NT2/D1 (cell line): Measurements from ENCODE around the gene TNS3.

Experiments used
- DNase-seq: peaks from one replicate; pipeline ENCODE4 v3.0.0-alpha.2; 2011; ENCODE audit warnings: low read depth, low spot score
- H3K27me3 ChIP-seq: 2 replicates; pipeline ENCODE4 v1.6.0; 2011; ENCODE audit warnings: mild to moderate bottlenecking; ENCODE audit not compliant: insufficient read length, insufficient read depth
- H3K36me3 ChIP-seq: 2 replicates; pipeline ENCODE4 v1.6.1; 2011; ENCODE audit warnings: mild to moderate bottlenecking, low read length, mixed read lengths; ENCODE audit not compliant: insufficient read depth, insufficient read length
- H3K4me1 ChIP-seq: 2 replicates; pipeline ENCODE4 v1.5.1; 2011; ENCODE audit not compliant: insufficient read depth, insufficient read length
- H3K4me3 ChIP-seq: 2 replicates; pipeline ENCODE4 v1.5.1; 2011; ENCODE audit warnings: low read depth; ENCODE audit not compliant: insufficient read length
- H3K9ac ChIP-seq: 2 replicates; pipeline ENCODE4 v1.6.0; 2011; ENCODE audit warnings: low read depth; ENCODE audit not compliant: insufficient read length
- H3K9me3 ChIP-seq: 2 replicates; pipeline ENCODE4 v1.5.1; 2011; ENCODE audit warnings: mild to moderate bottlenecking, low read length; ENCODE audit not compliant: insufficient read depth
- SUZ12 ChIP-seq: IDR thresholded peaks from 2 replicates; pipeline ENCODE4 v1.6.1; 2011; ENCODE audit not compliant: insufficient read length, insufficient read depth; ENCODE audit errors: extremely low read depth
- YY1 ChIP-seq: IDR thresholded peaks from 2 replicates; pipeline ENCODE4 v1.6.1; 2011; ENCODE audit not compliant: insufficient read length, insufficient read depth
- ZNF274 ChIP-seq: IDR thresholded peaks from 2 replicates; pipeline ENCODE4 v1.6.1; 2011; ENCODE audit warnings: mild to moderate bottlenecking, low read depth, low read length

TNS3 gene

DNA sequence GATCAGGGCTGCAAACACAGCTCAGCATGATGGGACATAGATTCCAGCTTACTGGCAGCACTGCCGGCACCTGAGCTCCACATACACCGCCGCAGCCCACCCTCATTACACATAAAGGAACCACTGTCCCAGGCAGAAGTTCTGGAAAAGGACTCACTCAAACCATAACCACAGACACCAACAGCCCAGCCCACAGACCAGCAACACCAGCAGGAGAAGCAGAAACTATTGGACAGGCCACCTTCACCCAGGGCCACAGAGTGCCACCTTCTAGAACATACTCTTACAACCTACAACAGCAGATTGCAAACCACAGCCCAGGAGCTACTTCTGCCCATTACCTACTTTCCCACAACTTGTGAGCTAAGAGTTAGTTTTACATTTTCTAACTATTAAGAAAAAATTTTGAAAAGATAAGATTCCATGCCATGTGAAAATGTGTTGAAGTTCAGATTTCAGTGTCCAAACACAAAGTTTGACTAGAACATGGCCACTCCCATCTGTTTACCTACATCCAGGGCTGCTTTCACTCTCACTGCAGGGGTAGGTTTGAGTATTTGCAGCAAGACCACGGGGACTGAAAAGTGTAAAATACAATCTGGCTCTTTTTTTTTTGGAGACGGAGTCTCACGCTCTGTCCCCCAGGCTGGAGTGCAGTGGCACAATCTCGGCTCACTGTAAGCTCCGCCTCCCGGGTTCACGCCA is 153.0 kb downstream of the TNS3 start:
- peaks cover 58% of the 10 kb centered on the region for H3K36me3 ChIP-seq
- DNase-seq: no peak
- no peak overlapping the region for H3K4me3 ChIP-seq
- no peaks in the 10 kb centered on the region for H3K4me1 ChIP-seq
- H3K27me3 ChIP-seq: no peaks in the 10 kb centered on the region
- no peak overlapping the region for H3K9ac ChIP-seq
- TF ChIP-seq YY1: no peak
- no peak for TF ChIP-seq SUZ12
- TF ChIP-seq ZNF274: no peak
- H3K9me3 ChIP-seq: no peaks in the 10 kb centered on the region

DNA sequence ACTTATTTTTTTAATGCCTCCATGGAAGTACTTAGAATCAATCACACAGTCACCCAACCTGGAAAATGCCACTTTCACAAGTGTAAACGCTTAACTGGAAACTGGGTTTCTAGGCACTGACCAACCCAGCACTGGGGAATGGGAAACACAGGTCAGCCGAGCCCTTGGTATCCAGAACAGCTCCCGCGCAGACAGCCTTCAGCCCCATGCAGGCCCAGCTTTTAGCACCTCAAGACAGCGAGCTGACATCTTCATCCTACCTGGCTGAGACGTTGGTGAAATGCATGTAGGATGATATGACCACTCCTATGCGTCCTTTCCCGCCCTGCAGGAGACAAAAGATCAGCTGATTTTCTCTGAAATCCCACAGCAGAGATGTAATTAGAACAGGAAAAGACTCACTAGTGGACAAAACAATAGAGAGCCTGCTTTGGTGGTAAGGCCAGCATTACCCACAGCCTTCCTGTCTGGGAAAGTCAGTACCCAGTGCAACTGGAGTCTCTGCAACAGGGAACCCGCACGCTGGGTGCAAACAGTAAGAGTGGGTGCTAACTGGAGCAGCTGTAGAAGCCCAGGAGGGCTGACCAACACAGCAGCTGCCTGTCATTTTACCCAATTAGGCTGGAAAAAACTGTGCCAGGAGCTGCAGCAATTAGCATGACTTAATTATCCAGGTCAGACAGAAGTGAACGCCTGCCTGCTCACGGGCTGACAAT is 153.7 kb downstream of the TNS3 start:
- Histone ChIP-seq H3K36me3 (peaks cover 59% of the 10 kb centered on the region), H3K4me3 (no peak overlapping the region), H3K27me3 (no peaks in the 10 kb centered on the region), H3K9me3 (no peaks in the 10 kb centered on the region), H3K9ac (no peak overlapping the region), H3K4me1 (no peaks in the 10 kb centered on the region)
- no peak for DNase-seq
- TF ChIP-seq YY1 (no peak), SUZ12 (no peak), ZNF274 (no peak)

DNA sequence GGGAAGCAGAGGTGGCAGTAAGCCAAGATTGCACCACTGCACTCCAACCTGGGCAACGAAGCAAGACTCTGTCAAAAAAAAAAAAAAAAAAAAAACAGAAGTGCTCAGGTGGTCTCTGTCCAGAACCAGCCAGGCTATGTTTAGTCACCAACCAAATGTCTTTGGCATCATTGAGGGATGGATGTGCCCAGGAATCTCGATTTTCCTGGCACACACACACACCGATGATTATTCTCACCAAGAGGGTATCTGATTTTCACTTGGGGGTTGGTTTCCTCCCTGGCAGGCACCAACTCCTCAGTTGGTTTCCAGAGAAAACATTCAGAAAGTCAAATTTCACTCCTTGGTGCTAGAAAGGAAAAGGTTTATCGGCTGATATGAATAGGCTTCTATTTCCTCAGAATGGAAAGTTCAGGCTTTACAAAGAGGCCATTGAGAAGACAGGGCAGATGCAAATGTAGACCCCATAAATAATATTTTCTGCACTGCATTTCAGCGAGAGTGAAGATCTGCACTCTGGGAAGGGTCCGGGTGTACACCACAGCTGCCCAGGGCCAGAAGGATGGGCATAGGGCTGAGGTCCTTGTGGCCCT is 154.8 kb downstream of the TNS3 start:
- Histone ChIP-seq H3K9me3 (no peaks in the 10 kb centered on the region), H3K27me3 (no peaks in the 10 kb centered on the region), H3K9ac (no peak overlapping the region), H3K4me1 (no peaks in the 10 kb centered on the region), H3K36me3 (peaks cover 58% of the 10 kb centered on the region), H3K4me3 (no peak overlapping the region)
- no peak for DNase-seq
- TF ChIP-seq SUZ12: no peak
- no peak for TF ChIP-seq YY1
- TF ChIP-seq ZNF274: no peak

DNA sequence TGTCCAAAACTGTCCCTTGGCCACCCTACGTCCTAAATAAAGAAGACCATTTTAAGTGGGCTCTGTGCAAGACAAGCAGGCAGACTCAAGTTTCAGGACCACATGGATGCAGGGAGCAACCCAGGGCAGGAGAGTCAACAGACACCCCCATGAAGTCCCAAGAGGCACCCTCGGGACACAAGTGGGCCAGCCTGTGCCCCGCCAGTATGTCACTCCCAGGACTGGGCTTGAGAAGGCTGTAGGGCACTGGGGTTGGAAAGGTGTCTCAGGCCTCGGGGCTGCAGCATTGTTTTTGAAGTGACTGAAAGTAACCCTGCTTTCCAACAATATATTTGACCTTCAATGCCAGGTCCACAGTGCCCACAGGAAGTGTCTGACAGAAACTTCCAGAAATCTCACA is 157.4 kb downstream of the TNS3 start:
- Histone ChIP-seq H3K4me1 (no peaks in the 10 kb centered on the region), H3K4me3 (no peak overlapping the region), H3K27me3 (no peaks in the 10 kb centered on the region), H3K9me3 (peaks cover 18% of the 10 kb centered on the region; the same call in 1 of the 2 replicates), H3K9ac (no peak overlapping the region), H3K36me3 (peaks cover 76% of the 10 kb centered on the region)
- no peak for DNase-seq
- TF ChIP-seq YY1: no peak
- TF ChIP-seq ZNF274: no peak
- TF ChIP-seq SUZ12: no peak

DNA sequence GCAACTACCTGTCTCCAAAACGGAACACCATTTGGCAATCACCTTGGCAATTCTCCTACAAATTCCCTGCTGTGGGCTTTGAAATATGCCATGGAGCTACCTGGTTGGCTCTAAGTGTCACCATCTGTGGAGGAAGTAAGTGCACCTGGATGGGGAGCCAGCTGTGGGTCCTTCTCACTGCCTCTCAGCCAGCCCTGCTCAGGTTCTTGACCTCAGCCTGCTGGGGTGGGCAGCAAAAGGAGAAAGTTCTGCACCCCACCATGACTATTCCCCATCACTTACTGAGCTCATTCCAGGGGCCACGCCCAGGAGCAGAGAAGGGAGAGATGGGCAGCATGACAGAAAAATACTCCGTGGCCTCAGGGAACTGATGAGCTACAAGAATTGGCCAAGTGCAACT is 158.7 kb downstream of the TNS3 start:
- TF ChIP-seq SUZ12 (no peak), YY1 (no peak), ZNF274 (no peak)
- H3K27me3 ChIP-seq: no peaks in the 10 kb centered on the region
- peaks cover 18% of the 10 kb centered on the region; the same call in 1 of the 2 replicates for H3K9me3 ChIP-seq
- peaks cover 5% of the 10 kb centered on the region for H3K4me1 ChIP-seq
- no peak for DNase-seq
- H3K4me3 ChIP-seq: no peak overlapping the region
- H3K36me3 ChIP-seq: peaks cover 86% of the 10 kb centered on the region
- no peak overlapping the region for H3K9ac ChIP-seq

DNA sequence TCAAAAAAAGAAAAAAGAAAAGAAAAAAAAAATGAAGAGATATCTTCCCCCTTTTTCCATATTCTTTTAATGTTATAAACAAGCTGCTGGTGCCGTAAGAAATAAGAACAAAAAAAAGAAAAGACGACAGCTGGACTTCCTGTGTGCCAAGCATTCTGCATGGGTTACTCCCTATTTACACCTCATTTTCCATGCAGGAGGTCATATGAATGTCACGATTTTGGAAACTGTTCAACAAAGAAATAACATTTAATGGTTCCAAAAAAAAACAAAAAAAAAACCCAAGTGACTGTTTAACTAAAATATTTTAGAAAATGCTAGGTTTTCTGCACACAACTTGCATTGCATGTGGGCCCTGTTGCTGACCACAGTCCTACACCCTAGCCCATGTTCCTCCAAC is 159.3 kb downstream of the TNS3 start:
- no peak overlapping the region for H3K4me3 ChIP-seq
- TF ChIP-seq SUZ12 (no peak), ZNF274 (no peak), YY1 (no peak)
- DNase-seq: no peak
- no peak overlapping the region for H3K9ac ChIP-seq
- peaks cover 5% of the 10 kb centered on the region for H3K4me1 ChIP-seq
- H3K36me3 ChIP-seq: peaks cover 80% of the 10 kb centered on the region
- H3K27me3 ChIP-seq: no peaks in the 10 kb centered on the region
- peaks cover 18% of the 10 kb centered on the region; the same call in 1 of the 2 replicates for H3K9me3 ChIP-seq

DNA sequence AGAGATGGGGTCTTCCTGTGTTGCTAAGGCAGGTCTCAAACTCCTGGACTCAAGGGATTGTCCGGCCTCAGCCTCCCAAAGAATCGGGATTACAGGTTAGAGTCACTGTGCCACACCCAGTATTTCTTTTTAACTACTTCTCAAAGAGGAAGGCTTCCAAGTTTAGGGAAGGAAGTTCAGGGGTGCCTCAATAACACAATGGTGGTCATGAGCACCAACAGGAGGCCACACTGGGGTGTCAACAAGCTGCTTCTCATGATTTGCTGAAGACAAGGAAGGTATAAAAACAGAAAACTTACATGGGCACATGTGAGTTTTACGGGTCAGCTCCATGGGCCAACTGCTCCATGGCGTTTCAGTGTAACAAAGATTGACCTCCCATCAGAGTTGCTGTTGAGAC is 160.5 kb downstream of the TNS3 start:
- Histone ChIP-seq H3K4me3 (no peak overlapping the region), H3K9ac (no peak overlapping the region), H3K36me3 (peaks cover 79% of the 10 kb centered on the region), H3K9me3 (peaks cover 18% of the 10 kb centered on the region; the same call in 1 of the 2 replicates), H3K4me1 (peaks cover 5% of the 10 kb centered on the region), H3K27me3 (no peaks in the 10 kb centered on the region)
- DNase-seq: no peak
- TF ChIP-seq SUZ12 (no peak), ZNF274 (no peak), YY1 (no peak)
